ENCODE results near the gene INHBB.

Gene INHBB

GRCh38 chr2:120353591-120353898 is 7.6 kb downstream of the INHBB start:
- no peak for TF ChIP-seq CTCF (IDR thresholded peaks at IDR 0.05; ENCODE audit: borderline replicate concordance, control extremely low read depth, extremely low read depth, insufficient read depth, missing control alignments)
- DNase-seq (ENCODE audit: low spot score) = no peak
- in situ Hi-C loops (cut with MboI; ENCODE audit: low sequenced_read_pairs, unreplicated experiment) = no loop called here

GRCh38 chr2:120353931-120354330 is 8.0 kb downstream of the INHBB start:
- in situ Hi-C loops (cut with MboI; ENCODE audit: low sequenced_read_pairs, unreplicated experiment) = no loop called here

GRCh38 chr2:120354467-120354866 is 8.5 kb downstream of the INHBB start:
- no peak for DNase-seq (ENCODE audit: low spot score)
- TF ChIP-seq CTCF (IDR thresholded peaks at IDR 0.05; ENCODE audit: borderline replicate concordance, control extremely low read depth, extremely low read depth, insufficient read depth, missing control alignments) = no peak
- in situ Hi-C loops (cut with MboI; ENCODE audit: low sequenced_read_pairs, unreplicated experiment) = no loop called here

More at GRCh38 chr2:120353931-120354330, 8.0 kb downstream of the INHBB start:
- TF ChIP-seq CTCF (IDR thresholded peaks at IDR 0.05; ENCODE audit: borderline replicate concordance, control extremely low read depth, extremely low read depth, insufficient read depth, missing control alignments) = no peak
- no peak for DNase-seq (ENCODE audit: low spot score)

GRCh38 chr2:120354935-120355779 is 9.2 kb downstream of the INHBB start:
- no peak for DNase-seq (ENCODE audit: low spot score)
- no peak for TF ChIP-seq CTCF (IDR thresholded peaks at IDR 0.05; ENCODE audit: borderline replicate concordance, control extremely low read depth, extremely low read depth, insufficient read depth, missing control alignments)
- in situ Hi-C loops (cut with MboI; ENCODE audit: low sequenced_read_pairs, unreplicated experiment) = no loop called here

DNA sequence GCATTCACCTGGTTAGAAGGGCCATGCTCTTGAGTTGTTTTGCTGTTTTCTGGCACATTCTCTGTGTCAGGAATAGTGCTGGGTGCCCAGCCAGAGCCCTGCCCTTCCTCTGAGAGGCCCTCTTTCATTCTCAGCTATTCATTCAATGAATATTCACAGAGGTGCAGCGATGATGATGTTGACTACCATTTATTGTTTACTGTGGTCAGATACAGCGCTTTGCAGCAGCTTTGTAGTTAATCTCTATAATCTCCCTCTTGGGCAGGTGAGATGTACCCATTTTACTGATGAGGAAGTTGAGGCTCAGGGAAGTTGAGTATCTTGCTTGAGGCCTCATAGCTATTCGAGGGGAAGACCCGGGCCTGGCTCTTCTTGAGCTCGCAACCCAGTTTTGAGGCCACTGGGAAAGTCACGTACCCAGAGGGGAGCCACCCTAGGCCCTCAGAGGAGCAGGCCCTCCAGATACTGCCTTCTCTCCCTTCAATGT is 9.9 kb downstream of the INHBB start:
- in situ Hi-C loops (cut with MboI; ENCODE audit: low sequenced_read_pairs, unreplicated experiment) = no loop called here

GRCh38 chr2:120357768-120358167 is 11.8 kb downstream of the INHBB start:
- in situ Hi-C loops (cut with MboI; ENCODE audit: low sequenced_read_pairs, unreplicated experiment) = no loop called here
- no peak for TF ChIP-seq CTCF (IDR thresholded peaks at IDR 0.05; ENCODE audit: borderline replicate concordance, control extremely low read depth, extremely low read depth, insufficient read depth, missing control alignments)
- DNase-seq (ENCODE audit: low spot score) = no peak

More for the DNA sequence above, 9.9 kb downstream of the INHBB start:
- DNase-seq (ENCODE audit: low spot score) = no peak
- no peak for TF ChIP-seq CTCF (IDR thresholded peaks at IDR 0.05; ENCODE audit: borderline replicate concordance, control extremely low read depth, extremely low read depth, insufficient read depth, missing control alignments)
